ENCODE data around the gene EOLA2.

EOLA2 gene

DNA sequence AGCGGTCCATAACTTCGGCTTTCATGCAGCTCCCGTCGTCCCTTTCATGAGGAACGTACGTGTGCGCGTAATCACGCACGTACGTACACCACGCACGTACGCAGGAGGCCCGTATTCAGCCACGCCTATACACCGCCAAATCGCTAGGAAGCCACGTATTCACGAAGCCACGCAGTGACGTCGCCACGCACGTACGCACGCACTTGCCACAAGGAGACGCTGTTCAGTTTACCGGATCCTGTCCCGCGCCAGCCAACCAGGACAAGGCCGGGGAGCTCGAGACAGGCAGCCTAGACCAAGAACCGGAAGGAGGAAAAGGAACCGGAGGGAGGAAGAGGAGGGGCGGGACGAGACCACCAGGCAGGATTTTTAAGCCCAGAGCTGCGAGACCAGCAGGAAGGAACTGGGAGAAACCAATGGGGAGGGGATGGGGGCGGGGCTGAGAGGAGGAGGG, at the start of gene EOLA2 (continued):
- TF ChIP-seq PRDM4 (tag by site-specific recombination; IDR thresholded peaks at IDR 0.05) (no peak), ZNF549 (tag by site-specific recombination; IDR thresholded peaks at IDR 0.05) (no peak), ZNF112 (tag by site-specific recombination; IDR thresholded peaks at IDR 0.05) (no peak), ZNF623 (tag by site-specific recombination; IDR thresholded peaks at IDR 0.05) (no peak), ZBTB1 (tag by site-specific recombination; IDR thresholded peaks at IDR 0.05) (no peak), ZNF544 (tag by site-specific recombination; IDR thresholded peaks at IDR 0.05) (no peak), ZNF660 (tag by site-specific recombination; IDR thresholded peaks at IDR 0.05) (no peak), ZNF175 (tag by site-specific recombination; IDR thresholded peaks at IDR 0.05) (no peak), ZNF624 (tag by site-specific recombination; IDR thresholded peaks at IDR 0.05) (no peak), ZNF514 (tag by site-specific recombination; IDR thresholded peaks at IDR 0.05) (no peak), ZNF24 (tag by site-specific recombination; IDR thresholded peaks at IDR 0.05) (no peak), ZNF571 (tag by site-specific recombination; IDR thresholded peaks at IDR 0.05) (no peak), ZNF513 (tag by site-specific recombination; IDR thresholded peaks at IDR 0.05) (peak; percentile 67; the same call in 1 of the 2 replicates), MEIS1 (CRISPR knock-in tag; IDR thresholded peaks at IDR 0.05; ENCODE audit: borderline replicate concordance) (no peak), ZFP41 (tag by site-specific recombination; IDR thresholded peaks at IDR 0.05; ENCODE audit: borderline replicate concordance) (no peak), ZNF792 (tag by site-specific recombination; IDR thresholded peaks at IDR 0.05) (no peak), ZNF155 (tag by site-specific recombination; IDR thresholded peaks at IDR 0.05) (no peak), ZNF76 (tag by site-specific recombination; IDR thresholded peaks at IDR 0.05; ENCODE audit: borderline replicate concordance, low read depth) (peak; percentile 85), KLF8 (tag by site-specific recombination; IDR thresholded peaks at IDR 0.05) (peak; percentile 74; the same call in 1 of the 2 replicates), ZNF48 (tag by site-specific recombination; IDR thresholded peaks at IDR 0.05) (no peak), ZNF184 (tag by site-specific recombination; IDR thresholded peaks at IDR 0.05) (no peak), ZBTB17 (tag by site-specific recombination; IDR thresholded peaks at IDR 0.05) (peak; percentile 78), ZNF2 (tag by site-specific recombination; IDR thresholded peaks at IDR 0.05) (no peak), ZNF132 (tag by site-specific recombination; IDR thresholded peaks at IDR 0.05; ENCODE audit: borderline replicate concordance) (no peak), ZNF664 (tag by site-specific recombination; IDR thresholded peaks at IDR 0.05) (no peak), ZNF530 (tag by site-specific recombination; IDR thresholded peaks at IDR 0.05; ENCODE audit: low read depth) (no peak), PRDM1 (tag by site-specific recombination; IDR thresholded peaks at IDR 0.05) (no peak), ZNF629 (tag by site-specific recombination; IDR thresholded peaks at IDR 0.05) (peak; percentile 92), SCRT2 (tag by site-specific recombination; IDR thresholded peaks at IDR 0.05) (no peak), ZNF174 (tag by site-specific recombination; IDR thresholded peaks at IDR 0.05) (no peak), ZNF394 (tag by site-specific recombination; IDR thresholded peaks at IDR 0.05; ENCODE audit: borderline replicate concordance) (no peak)
- TF ChIP-seq, protein P1, sequence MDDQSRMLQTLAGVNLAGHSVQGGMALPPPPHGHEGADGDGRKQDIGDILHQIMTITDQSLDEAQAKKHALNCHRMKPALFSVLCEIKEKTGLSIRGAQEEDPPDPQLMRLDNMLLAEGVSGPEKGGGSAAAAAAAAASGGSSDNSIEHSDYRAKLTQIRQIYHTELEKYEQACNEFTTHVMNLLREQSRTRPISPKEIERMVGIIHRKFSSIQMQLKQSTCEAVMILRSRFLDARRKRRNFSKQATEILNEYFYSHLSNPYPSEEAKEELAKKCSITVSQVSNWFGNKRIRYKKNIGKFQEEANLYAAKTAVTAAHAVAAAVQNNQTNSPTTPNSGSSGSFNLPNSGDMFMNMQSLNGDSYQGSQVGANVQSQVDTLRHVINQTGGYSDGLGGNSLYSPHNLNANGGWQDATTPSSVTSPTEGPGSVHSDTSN (CRISPR knock-in tag; IDR thresholded peaks at IDR 0.05): peak; percentile 47; the same call in 1 of the 2 replicates
- TF ChIP-seq, protein P2, sequence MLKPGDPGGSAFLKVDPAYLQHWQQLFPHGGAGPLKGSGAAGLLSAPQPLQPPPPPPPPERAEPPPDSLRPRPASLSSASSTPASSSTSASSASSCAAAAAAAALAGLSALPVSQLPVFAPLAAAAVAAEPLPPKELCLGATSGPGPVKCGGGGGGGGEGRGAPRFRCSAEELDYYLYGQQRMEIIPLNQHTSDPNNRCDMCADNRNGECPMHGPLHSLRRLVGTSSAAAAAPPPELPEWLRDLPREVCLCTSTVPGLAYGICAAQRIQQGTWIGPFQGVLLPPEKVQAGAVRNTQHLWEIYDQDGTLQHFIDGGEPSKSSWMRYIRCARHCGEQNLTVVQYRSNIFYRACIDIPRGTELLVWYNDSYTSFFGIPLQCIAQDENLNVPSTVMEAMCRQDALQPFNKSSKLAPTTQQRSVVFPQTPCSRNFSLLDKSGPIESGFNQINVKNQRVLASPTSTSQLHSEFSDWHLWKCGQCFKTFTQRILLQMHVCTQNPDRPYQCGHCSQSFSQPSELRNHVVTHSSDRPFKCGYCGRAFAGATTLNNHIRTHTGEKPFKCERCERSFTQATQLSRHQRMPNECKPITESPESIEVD (tag by site-specific recombination; IDR thresholded peaks at IDR 0.05): no peak
- TF ChIP-seq, protein P3, sequence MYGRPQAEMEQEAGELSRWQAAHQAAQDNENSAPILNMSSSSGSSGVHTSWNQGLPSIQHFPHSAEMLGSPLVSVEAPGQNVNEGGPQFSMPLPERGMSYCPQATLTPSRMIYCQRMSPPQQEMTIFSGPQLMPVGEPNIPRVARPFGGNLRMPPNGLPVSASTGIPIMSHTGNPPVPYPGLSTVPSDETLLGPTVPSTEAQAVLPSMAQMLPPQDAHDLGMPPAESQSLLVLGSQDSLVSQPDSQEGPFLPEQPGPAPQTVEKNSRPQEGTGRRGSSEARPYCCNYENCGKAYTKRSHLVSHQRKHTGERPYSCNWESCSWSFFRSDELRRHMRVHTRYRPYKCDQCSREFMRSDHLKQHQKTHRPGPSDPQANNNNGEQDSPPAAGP (tag by site-specific recombination; IDR thresholded peaks at IDR 0.05): 0 out of 2 replicates have a peak, but pooled peaks have one; percentile 19
- TF ChIP-seq, protein P4, sequence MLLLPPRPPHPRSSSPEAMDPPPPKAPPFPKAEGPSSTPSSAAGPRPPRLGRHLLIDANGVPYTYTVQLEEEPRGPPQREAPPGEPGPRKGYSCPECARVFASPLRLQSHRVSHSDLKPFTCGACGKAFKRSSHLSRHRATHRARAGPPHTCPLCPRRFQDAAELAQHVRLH (tag by site-specific recombination; IDR thresholded peaks at IDR 0.05): peak; percentile 70; the same call in 1 of the 2 replicates
